NCI-H82 treated with DMSO at 0.1 percent for 48 hours (cell line): ENCODE data around the gene TSPEAR.
"Not testable (repeated sequence)": the region's sequence is repeated elsewhere in the genome, so short reads cannot be mapped to it uniquely, and the experiment has no call there.

ENCODE experiments used
- DNase-seq: peaks from one replicate; lab custom pipeline; 2025; ENCODE audit not compliant: unreplicated experiment; lab: John Stamatoyannopoulos, UW

Gene TSPEAR

GRCh38 chr21:44592446-44593311 is 118.7 kb downstream of the TSPEAR start, which contains the start of gene KRTAP10-6:
KRTAP10-6 (minus strand) TSS chr21:44592505; CDS start chr21:44592484, 21 bp downstream.
- DNase-seq: no peak

- DNase-seq: not testable (repeated sequence)
These were observed 119.6 kb downstream of the TSPEAR start for GRCh38 chr21:44591801-44592130.

DNA sequence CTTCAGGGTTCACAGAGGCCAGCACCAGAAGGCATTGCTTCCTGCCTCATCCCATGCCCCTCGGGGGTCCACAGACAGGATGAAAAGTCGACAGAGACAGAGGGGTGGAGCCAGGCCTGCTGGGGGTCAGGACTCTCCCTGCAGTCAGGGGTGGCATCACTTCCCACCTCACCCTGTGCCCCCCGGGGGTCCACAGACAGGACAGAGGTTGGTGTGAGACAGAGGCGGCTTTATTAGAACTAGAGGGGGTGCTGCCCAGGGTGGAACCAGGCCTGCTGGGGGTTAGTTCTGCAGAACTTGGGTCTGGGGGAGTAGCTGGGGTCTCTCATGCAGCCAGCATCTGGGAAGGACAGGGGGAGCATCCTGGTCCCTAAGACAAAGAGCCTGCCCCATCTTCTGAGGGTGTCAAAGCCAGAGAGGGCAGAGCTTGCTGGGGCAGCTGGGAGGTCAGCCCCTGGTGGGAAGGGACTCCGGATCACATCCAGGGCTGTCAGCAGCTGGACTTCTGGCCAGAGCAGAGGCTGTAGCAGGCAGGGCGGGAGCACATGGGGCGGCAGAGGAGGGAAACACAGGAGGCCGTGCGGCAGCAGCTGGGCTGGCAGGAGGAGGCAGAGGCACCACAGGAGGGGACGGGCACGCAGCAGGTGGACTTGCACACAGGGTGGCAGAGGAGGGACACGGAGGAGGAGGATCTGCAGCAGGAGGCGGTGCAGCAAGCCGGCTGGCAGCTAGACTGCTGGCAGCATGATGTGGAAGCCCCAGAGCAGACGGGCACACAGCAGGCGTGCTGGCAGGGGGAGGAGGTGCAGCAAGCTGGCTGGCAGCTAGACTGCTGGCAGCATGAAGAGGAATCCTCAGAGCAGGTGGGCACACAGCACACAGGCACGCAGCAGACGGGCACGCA is 120.2 kb downstream of the TSPEAR start:
- DNase-seq: not testable (repeated sequence)

DNA sequence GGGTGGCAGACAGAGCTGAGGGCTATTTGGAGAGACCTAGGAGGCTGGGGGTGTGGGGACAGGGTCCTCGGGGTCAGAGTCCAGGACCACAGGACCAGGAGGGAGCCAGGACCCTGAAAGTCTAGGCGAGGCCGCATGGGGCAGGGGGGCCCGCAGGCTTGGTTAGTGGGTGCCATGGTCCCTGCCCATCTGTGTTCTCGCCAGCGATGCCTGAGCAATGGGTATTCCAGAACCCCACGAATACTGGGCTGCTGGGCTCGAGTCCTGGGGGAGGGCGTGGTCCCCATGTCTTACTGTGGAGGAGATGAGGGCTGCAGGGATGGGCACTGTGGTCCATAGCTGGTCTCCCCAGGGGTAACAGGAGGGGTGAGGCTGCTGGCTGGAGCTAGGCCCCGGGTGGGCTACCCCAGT is 121.1 kb downstream of the TSPEAR start:
- DNase-seq: no peak

GRCh38 chr21:44589586-44590305 is 121.6 kb downstream of the TSPEAR start:
- DNase-seq: no peak

DNA sequence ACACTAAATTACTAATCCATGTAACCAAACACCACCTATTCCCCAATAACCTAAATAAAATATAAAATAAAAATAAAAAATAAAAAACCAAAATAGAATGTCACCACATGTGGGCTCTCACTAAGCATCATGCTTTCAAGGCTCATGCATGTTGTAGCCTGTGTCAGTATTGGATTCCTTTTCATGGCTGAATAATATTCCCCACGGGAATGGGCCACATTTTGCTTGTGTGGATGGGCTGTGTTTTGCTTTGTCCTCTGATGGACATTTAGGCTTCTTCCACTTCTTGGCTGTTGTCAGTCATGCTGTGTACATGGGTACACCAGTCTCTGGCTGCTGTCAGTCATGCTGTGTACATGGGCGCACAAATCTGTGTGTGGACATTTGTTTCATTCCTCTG is 122.3 kb downstream of the TSPEAR start:
- no peak for DNase-seq

DNA sequence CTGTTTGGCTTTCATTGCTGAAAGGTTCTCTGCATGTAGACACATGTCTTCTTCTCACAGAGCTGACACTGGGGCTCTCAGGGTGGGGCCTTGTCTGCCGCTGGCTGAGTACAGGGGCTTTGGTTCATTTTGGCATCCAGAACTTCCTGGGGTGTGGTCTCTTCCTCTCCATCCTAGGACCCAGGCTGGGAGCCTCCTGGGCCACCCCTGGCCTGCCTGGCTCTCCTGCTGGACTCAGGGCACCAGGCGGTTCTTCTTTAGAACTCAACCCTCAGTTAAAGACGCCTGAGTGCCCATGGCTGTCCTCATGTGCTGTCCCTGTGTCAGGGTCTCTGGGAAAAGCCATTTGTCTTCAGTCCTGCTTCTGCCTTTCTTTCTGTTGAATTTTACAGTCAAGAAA is 125.5 kb downstream of the TSPEAR start:
- no peak for DNase-seq

DNA sequence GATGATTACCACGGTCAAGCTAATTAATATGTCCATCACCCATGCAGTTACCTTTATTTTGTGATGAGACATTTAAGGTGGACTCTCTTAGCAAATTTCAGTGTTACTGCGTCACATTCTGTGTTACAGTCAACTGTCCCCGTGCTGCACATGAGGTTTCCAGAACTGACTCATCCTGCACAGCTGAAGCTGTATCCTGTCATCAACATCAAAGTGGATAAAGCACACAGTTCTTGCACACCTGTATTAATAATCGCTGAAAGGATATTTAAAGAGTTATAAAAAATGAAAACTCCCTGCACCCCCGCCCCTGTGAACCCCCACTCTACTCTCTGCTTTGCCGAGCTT is 127.6 kb downstream of the TSPEAR start:
- DNase-seq: no peak

DNA sequence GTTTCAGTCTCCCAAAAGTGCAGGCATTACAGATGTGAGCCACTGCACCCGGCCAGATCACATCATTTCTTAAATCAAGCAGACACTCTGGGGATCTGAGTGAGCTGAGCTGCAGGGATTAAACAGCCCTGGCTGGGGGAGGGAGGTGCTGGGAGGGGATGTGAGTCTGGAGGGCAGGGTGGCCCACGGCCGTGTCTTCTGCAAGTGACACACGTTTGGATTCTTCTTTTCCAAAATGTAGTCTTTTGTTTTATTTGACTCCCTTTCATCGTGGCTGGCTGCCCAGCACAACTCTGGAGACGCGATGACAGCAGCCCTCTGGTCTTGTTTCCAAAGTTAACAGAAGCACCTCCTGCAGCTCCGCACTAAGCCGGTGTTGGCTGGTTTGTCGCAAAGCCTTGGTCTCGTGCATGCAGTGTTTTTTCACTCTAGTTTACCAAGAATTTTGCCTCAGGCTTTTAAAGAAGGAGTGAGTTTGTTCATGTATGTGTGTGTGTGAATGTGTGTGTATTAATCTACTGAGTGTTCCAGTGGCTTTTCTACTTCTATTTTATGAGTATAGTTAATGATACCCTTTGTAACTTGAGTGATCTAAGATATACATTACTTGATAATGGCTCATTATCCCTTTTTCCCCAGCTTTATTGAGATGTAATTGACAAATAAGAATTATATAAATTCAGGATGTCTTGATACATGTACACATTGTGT is 128.1 kb downstream of the TSPEAR start:
- DNase-seq: no peak

DNA sequence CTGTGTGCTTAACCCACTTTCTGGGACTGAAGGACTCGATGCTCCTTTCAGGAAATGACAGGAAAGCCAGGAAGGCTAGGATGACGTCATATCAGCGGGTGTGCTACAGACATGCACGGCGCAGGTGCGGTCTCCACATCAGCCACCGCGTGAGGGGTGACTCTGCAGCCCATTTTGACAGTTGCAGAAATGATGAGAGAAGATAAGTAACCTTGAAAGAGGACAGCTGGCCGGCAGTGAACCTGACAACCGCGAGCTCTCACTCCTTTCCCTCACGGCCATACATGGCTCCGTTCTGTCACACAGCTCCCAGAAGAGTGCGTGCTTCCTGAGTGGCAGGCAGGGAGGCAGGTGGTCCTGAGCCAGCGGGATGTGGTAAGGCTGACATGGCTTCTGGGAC is 129.3 kb downstream of the TSPEAR start:
- no peak for DNase-seq

- no peak for DNase-seq
These were observed 130.2 kb downstream of the TSPEAR start for GRCh38 chr21:44581158-44581557.

GRCh38 chr21:44580231-44580821 is 131.0 kb downstream of the TSPEAR start, which contains the start of gene KRTAP10-5:
KRTAP10-5 (minus strand) TSS chr21:44580604; CDS start chr21:44580578, 26 bp downstream.
- DNase-seq: not testable (repeated sequence)

DNA sequence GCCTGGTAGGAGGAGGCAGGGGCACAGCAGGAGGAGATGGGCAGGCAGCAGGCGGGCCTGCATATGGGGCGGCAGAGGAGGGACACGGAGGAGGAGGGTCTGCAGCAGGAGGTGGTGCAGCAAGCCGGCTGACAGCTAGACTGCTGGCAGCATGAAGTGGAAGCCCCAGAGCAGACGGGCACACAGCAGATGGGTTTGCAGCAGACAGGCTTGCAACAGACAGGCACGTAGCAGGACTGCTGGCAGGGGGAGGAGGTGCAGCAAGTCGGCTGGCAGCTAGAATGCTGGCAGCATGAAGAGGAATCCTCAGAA is 131.6 kb downstream of the TSPEAR start:
- no peak for DNase-seq

DNA sequence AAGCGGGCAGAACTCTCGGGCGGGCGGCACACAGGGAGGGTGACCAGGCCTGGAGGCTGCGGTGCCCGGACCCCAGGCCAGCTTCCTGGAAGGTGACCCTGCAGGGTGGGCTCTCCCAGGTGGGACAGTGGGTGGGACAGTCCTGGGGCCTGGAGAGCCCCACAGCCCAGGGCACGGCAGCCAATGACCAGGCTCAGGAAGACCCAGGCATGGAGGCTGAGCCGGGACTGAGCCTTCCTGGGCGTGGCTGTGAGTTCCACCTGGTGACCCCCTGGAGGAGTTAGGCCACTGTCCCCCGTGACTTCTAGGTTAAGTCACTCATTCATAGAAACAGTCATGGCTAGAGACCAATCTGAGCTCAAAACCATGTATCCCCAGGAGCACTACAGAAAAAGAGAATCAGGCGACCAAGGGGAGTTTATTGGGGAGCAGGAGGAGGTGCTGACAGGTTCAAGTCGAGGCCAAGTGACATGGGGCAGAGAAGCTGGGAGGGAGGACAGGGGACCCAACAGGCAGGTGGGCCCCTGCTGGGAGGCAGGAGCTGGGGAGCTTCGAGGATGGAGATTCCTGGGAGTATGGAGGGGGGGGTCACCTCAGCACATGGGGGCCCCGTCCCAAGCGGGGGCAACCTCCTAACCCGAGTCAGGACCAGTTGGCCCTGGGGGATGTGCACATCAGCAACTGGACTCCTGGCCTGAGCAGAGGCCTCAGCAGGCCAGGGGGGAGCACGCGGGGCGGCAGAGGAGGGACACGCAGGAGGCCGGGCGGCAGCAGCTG is 132.1 kb downstream of the TSPEAR start:
- DNase-seq: no peak

- DNase-seq: no peak
These were observed 132.9 kb downstream of the TSPEAR start for GRCh38 chr21:44578371-44579055.

GRCh38 chr21:44576025-44576420 is 135.3 kb downstream of the TSPEAR start:
- DNase-seq: no peak

- no peak for DNase-seq
These were observed 135.9 kb downstream of the TSPEAR start for GRCh38 chr21:44575307-44576024.
